GM19240 (cell line): Measurements from ENCODE around the gene SH3D21.

ENCODE experiments used
- DNase-seq: peaks from one replicate; pipeline ENCODE4 v3.0.0; 2011; ENCODE audit warnings: low spot score; ENCODE audit not compliant: insufficient read length

Gene SH3D21

GRCh38 chr1:36358514-36359084 is 52.4 kb downstream of the SH3D21 start:
- no peak for DNase-seq

DNA sequence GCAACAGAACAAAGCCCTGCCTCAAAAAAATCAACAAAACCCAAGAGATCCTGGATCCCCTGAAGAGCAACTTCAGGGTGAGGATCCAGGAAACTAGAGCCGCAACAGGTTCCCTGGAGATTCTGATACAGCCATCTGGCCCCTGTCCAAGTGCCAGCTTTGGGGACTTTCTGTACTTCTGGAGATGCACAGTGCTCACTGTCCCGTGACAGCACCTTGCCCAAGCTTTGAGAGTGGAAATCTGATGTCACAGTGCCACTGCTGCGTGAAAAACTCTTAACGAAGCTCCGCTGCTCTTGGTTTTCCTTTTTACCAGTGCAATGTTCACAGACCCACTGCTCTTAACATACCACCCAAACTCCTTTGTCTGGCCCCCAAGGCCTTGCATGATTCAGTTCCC is 53.2 kb downstream of the SH3D21 start:
- DNase-seq = no peak

DNA sequence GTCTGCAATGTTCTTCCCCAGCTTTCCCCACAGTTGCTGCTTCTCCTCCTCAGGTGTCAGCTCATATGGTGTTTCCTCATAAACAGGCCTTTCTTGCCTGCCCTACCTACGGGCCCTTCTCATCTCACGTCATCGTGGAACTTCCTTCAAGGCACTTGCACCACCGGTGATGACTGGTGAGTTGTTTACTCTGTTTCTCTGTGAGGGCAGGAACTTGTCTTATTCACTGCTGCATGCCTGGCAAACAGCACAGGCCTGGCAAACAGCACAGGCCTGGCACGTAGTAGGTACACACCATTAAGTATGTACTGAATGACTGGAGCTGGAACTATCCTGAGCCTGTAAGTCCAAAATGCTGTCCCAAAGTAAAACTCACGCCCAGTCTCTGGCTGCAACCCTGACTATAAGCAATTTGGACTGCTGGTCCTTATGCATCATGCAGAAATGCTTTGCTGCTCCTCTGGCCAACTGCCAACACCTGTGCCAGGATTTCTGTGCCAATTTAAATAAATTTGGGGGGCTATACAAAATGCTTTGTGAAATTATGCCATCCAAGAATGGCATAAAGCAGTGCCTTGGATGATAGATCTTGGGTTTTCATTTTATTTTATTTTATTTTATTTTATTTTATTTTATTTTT is 53.9 kb downstream of the SH3D21 start:
- DNase-seq = no peak

GRCh38 chr1:36365381-36365780 is 59.2 kb downstream of the SH3D21 start:
- DNase-seq = no peak

- DNase-seq = no peak
These were observed 60.0 kb downstream of the SH3D21 start for GRCh38 chr1:36366091-36366661.

DNA sequence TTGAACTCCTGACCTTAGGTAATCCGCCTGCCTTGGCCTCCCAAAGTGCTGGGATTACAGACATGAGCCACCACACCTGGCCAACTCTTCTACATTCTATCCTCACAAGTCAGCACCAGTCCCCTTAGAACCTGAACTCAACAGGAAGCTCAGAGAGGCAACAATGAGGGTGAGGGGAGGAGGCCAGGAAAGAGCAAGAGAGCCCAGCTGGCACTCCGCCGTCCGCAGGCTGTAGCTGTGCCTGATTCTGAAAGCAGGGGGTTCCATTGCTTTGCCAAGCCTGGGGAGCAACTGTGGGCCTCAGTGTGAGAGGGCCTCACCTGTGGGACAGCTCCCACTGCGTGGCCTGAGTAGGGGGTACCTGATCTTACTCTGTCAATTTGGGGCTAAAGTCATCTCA is 60.9 kb downstream of the SH3D21 start:
- no peak for DNase-seq

- DNase-seq = no peak
These were observed 61.6 kb downstream of the SH3D21 start for GRCh38 chr1:36367798-36368197.

DNA sequence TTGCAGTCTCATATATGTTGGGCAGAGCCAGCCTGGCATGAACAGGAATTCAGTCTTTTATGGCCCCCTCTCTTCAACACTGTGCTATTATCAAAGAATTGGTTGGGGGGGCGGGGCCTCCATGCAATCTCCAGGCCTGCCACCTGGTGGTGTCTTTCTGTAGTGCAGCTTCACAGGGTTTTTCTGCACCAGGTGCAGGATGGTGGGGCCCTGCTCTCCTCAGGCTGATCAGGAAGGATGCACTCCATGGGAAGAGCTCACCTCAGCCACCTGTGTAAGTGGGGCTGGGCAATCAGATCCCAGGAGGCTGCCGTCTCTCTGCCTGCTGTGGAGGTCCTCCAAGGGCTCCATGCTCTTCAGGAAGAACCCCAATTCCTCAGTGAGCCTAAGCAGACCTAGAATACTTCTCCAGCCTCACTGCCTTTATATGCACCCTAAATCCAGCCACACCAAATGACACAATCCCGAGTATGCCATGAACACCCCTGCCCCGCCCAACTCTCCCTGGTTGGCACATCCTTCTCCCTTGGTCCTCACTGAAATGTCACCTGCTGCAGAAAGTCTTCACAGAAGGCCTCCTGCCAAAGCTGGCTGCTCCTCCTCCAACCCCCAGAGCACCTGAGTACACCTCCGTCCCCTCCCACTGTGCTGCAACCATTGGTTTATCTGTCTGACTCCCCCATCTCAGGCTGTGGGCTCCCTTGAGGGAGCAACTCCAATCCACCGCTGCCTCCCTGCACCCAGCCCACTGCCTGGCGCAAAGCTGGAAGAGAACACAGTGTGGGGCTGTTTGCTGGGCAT is 63.1 kb downstream of the SH3D21 start:
- peak; percentile 79 for DNase-seq
